HepG2 (cell line): ENCODE results near the gene B4GALT3. TPM values are rescaled to one million over a fixed set of nuclear protein-coding genes. Genes with fewer than 3 reads are reported as not detected.

Experiments used
- AKNA ChIP-seq: sonication (generic); formaldehyde crosslinking; IDR thresholded peaks from 2 replicates; pipeline ENCODE4 v1.4.0; 2020; ENCODE audit warnings: missing genetic modification reagents, borderline replicate concordance
- GFI1 ChIP-seq: sonication (generic); formaldehyde crosslinking; IDR thresholded peaks from 2 replicates; pipeline ENCODE4 v1.5.0; 2020; ENCODE audit warnings: missing genetic modification reagents, mild to moderate bottlenecking, borderline replicate concordance
- HNF1B ChIP-seq: sonication (generic); formaldehyde crosslinking; IDR thresholded peaks from 2 replicates; pipeline ENCODE4 v1.5.1; 2020; ENCODE audit warnings: mild to moderate bottlenecking, moderate library complexity, missing genetic modification reagents
- ZBTB44 ChIP-seq: sonication (generic); formaldehyde crosslinking; IDR thresholded peaks from 2 replicates; pipeline ENCODE4 v1.4.0; 2020; ENCODE audit warnings: missing genetic modification reagents
- ZNF547 ChIP-seq: sonication (generic); formaldehyde crosslinking; IDR thresholded peaks from 2 replicates; pipeline ENCODE4 v1.5.1; 2020; ENCODE audit warnings: mild to moderate bottlenecking, missing genetic modification reagents
- polyA plus RNA-seq, 8 experiments: library from polyadenylated mRNA; depleted of rRNA in 3 of 8; stranded (reverse) in 7 of 8; unstranded in 1 of 8; fragments of >200 nt; fragmentation: Illumina TruSeq in 4 of 8; extraction: Trizol in 4 of 8; gene quantifications; 2 replicates each; pipeline versions ENCODE4 v1.2.1 to v1.2.3, GENCODE V29; 2011 to 2016; ENCODE audit warnings: low read depth in 4 of 8, missing spikeins in 1 of 8, mixed read lengths in 1 of 8; ENCODE audit not compliant: insufficient read depth in 1 of 8
- total RNA-seq, 5 experiments: library from RNA; depleted of rRNA; stranded (reverse); fragments of >200 nt; fragmentation: Illumina TruSeq; extraction: Trizol; gene quantifications; 2 replicates each; pipeline ENCODE4 v1.2.3, GENCODE V29; 2016; ENCODE audit warnings: low read depth in 1 of 5
- TF ChIP-seq, protein P1 (sequence below): sonication (generic); formaldehyde crosslinking; IDR thresholded peaks from 2 replicates; pipeline ENCODE4 v1.8.0; 2022; ENCODE audit warnings: missing genetic modification reagents, mild to moderate bottlenecking, borderline replicate concordance

B4GALT3 gene
- total and polyA plus RNA-seq, 2 of the 13 experiments (the other 11 are each of a cell fraction or from before 2014, with no cell fraction given): 35.6 to 40.4 TPM

GRCh38 chr1:161225178-161225533 lies 47.8 kb upstream of the B4GALT3 start (continued):
- no peak for TF ChIP-seq AKNA (CRISPR knock-in tag)
- 0 out of 2 replicates have a peak, but pooled peaks have one; percentile 3 for TF ChIP-seq GFI1 (CRISPR knock-in tag)
- TF ChIP-seq ZNF547 (CRISPR knock-in tag): 0 out of 2 replicates have a peak, but pooled peaks have one; percentile 8
- no peak for TF ChIP-seq HNF1B (CRISPR knock-in tag)
- no peak for TF ChIP-seq ZBTB44 (CRISPR knock-in tag)
- TF ChIP-seq, protein P1, sequence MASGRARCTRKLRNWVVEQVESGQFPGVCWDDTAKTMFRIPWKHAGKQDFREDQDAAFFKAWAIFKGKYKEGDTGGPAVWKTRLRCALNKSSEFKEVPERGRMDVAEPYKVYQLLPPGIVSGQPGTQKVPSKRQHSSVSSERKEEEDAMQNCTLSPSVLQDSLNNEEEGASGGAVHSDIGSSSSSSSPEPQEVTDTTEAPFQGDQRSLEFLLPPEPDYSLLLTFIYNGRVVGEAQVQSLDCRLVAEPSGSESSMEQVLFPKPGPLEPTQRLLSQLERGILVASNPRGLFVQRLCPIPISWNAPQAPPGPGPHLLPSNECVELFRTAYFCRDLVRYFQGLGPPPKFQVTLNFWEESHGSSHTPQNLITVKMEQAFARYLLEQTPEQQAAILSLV (CRISPR knock-in tag): no peak
- TF ChIP-seq, all 625 proteins: peak for 15
